GM10266 (cell line): ENCODE results near the gene RUFY2.

Experiments used
- DNase-seq: peaks from one replicate; pipeline ENCODE4 v3.0.0; 2012; ENCODE audit errors: extremely low spot score
- CTCF ChIP-seq: IDR thresholded peaks from 2 replicates; pipeline ENCODE4 v1.5.1; 2012; ENCODE audit warnings: mild to moderate bottlenecking, low read depth; ENCODE audit not compliant: control insufficient read depth, insufficient read depth; ENCODE audit errors: missing control alignments

Gene RUFY2

GRCh38 chr10:68310531-68310930 lies 96.5 kb downstream of the RUFY2 start:
- no peak for TF ChIP-seq CTCF
- DNase-seq: no peak

- TF ChIP-seq CTCF: no peak
These were observed 101.2 kb downstream of the RUFY2 start for GRCh38 chr10:68305854-68306253.

GRCh38 chr10:68303849-68304412 lies 103.1 kb downstream of the RUFY2 start:
- DNase-seq: no peak
- no peak for TF ChIP-seq CTCF

More at GRCh38 chr10:68305854-68306253, 101.2 kb downstream of the RUFY2 start:
- DNase-seq: no peak

- no peak for DNase-seq
- TF ChIP-seq CTCF: no peak
These were observed 104.2 kb downstream of the RUFY2 start for GRCh38 chr10:68302871-68303270.

- DNase-seq: no peak
- no peak for TF ChIP-seq CTCF
These were observed 104.6 kb downstream of the RUFY2 start for GRCh38 chr10:68302503-68302823.

- peak; percentile 46 for TF ChIP-seq CTCF
- DNase-seq: peak; percentile 39
These were observed 105.1 kb downstream of the RUFY2 start for GRCh38 chr10:68301790-68302502.

GRCh38 chr10:68301301-68301700 lies 105.8 kb downstream of the RUFY2 start:
- DNase-seq: no peak

More at GRCh38 chr10:68301301-68301700, 105.8 kb downstream of the RUFY2 start:
- TF ChIP-seq CTCF: no peak
